HCT116 (cell line): ENCODE measurements around the gene C9orf57. TPM values are rescaled to one million over a fixed set of nuclear protein-coding genes. Genes with fewer than 3 reads are reported as not detected.

ENCODE experiments used
- ATAC-seq: fragments of 200-7000 bp; cut with Tn5 transposase; 2 replicates; pipeline ENCODE4 v1.9.1; 2020; ENCODE audit warnings: mild to moderate bottlenecking, moderate library complexity
- BruUV-seq: library from RNA; stranded (reverse); fragments of 400-500 nt; replicated peaks from 2 replicates; lab custom pipeline; 2021; lab: Mats Ljungman, UMichigan
- CTCF ChIA-PET: fragments of 300-600 bp; sonication (Branson Sonifier 250); formaldehyde crosslinking; loops from one replicate; lab custom pipeline; 2021; ENCODE audit warnings: antibody characterized with exemption; lab: Charles Lee
- POLR2A ChIA-PET: fragments of 300-600, 350-600 bp; sonication (Branson Sonifier 250); formaldehyde crosslinking; loops from one replicate; lab custom pipeline; 2021; ENCODE audit warnings: antibody characterized with exemption; lab: Charles Lee
- RAD21 ChIA-PET, 2 experiments: fragments of 300-600 bp; sonication (Branson Sonifier 250); formaldehyde crosslinking; loops; one replicate each; lab custom pipeline; 2023; ENCODE audit warnings: low total read pairs in 2 of 2; ENCODE audit not compliant: uncharacterized antibody in 2 of 2, unreplicated experiment in 2 of 2, low non-redundant PET in 1 of 2; lab: Charles Lee
- DNase-seq: peaks from one replicate; pipeline ENCODE4 v3.0.0-alpha.2; 2010; ENCODE audit warnings: low read depth, low spot score
- H2AFZ ChIP-seq: fragments of 200-600 bp; shearing (Covaris generic), sonication (generic); 2 replicates; pipeline ENCODE4 v1.6.1; 2017; ENCODE audit warnings: low read depth, mixed run types, mixed read lengths, antibody characterized with exemption, low read length; ENCODE audit not compliant: poor library complexity, severe bottlenecking
- H3K27ac ChIP-seq: 2 replicates; pipeline ENCODE4 v1.5.1; 2012; ENCODE audit warnings: low read depth, low read length
- H3K27me3 ChIP-seq: fragments of 200-600 bp; sonication (generic); 2 replicates; pipeline ENCODE4 v1.6.1; 2016; ENCODE audit warnings: mixed run types, low read length, mixed read lengths; ENCODE audit not compliant: insufficient read depth
- H3K36me3 ChIP-seq, 2 experiments: fragments of 200-500 bp in 1 of 2; fragments of 200-600 bp in 1 of 2; sonication (Bioruptor generic) in 1 of 2; sonication (generic) in 1 of 2; 2 replicates each; pipeline versions ENCODE4 v1.5.1 to v1.6.1; 2014 to 2016; ENCODE audit warnings: low read length in 2 of 2, inconsistent platforms in 1 of 2, mixed read lengths in 1 of 2, mixed run types in 1 of 2; ENCODE audit not compliant: insufficient read depth in 2 of 2, control insufficient read depth in 1 of 2
- H3K4me1 ChIP-seq, 2 experiments: fragments of 200-600 bp in 1 of 2; sonication (generic) in 1 of 2; 2 replicates each; pipeline versions ENCODE4 v1.5.1 to v1.6.1; 2012 to 2017; ENCODE audit warnings: low read length in 2 of 2, inconsistent platforms in 1 of 2, mild to moderate bottlenecking in 1 of 2, mixed read lengths in 1 of 2, mixed run types in 1 of 2, moderate library complexity in 1 of 2; ENCODE audit not compliant: insufficient read depth in 2 of 2, control insufficient read depth in 1 of 2
- H3K4me2 ChIP-seq: fragments of 200-600 bp; sonication (generic); 2 replicates; pipeline ENCODE4 v1.6.1; 2017; ENCODE audit warnings: mixed run types, low read length, mixed read lengths
- H3K4me3 ChIP-seq, 2 experiments: fragments of 200-600 bp in 1 of 2; sonication (generic) in 1 of 2; replicated peaks in 1 of 2; 2 replicates each; pipeline ENCODE4 v1.5.1; 2011 to 2016; ENCODE audit warnings: low read length in 2 of 2, control low read depth in 1 of 2, low read depth in 1 of 2, mild to moderate bottlenecking in 1 of 2, mixed read lengths in 1 of 2, mixed run types in 1 of 2
- H3K79me2 ChIP-seq: fragments of 200-600 bp; sonication (generic); 2 replicates; pipeline ENCODE4 v1.6.1; 2017; ENCODE audit warnings: mild to moderate bottlenecking, mixed run types, low read length, moderate library complexity, mixed read lengths; ENCODE audit not compliant: insufficient read depth
- H3K9ac ChIP-seq: fragments of 200-600 bp; sonication (generic); 2 replicates; pipeline ENCODE4 v1.6.1; 2016; ENCODE audit warnings: low read length, mixed read lengths
- H3K9me2 ChIP-seq: fragments of 200-600 bp; sonication (generic), shearing (Covaris generic); 2 replicates; pipeline ENCODE4 v1.6.1; 2017; ENCODE audit warnings: mixed run types, mild to moderate bottlenecking, moderate library complexity; ENCODE audit not compliant: insufficient read depth
- H3K9me3 ChIP-seq, 2 experiments: fragments of 200-500 bp in 1 of 2; fragments of 200-600 bp in 1 of 2; sonication (Bioruptor generic) in 1 of 2; sonication (generic) in 1 of 2; 2 replicates each; pipeline ENCODE4 v1.6.1; 2014 to 2017; ENCODE audit warnings: low read length in 2 of 2, mixed read lengths in 2 of 2, inconsistent platforms in 1 of 2, low read depth in 1 of 2, mild to moderate bottlenecking in 1 of 2, mixed run types in 1 of 2, moderate library complexity in 1 of 2; ENCODE audit not compliant: control insufficient read depth in 1 of 2, insufficient read depth in 1 of 2
- H4K20me1 ChIP-seq: fragments of 200-600 bp; sonication (generic), shearing (Covaris generic); 2 replicates; pipeline ENCODE4 v1.6.1; 2017; ENCODE audit warnings: mixed run types, mild to moderate bottlenecking, moderate library complexity; ENCODE audit not compliant: insufficient read depth
- CEBPB ChIP-seq: IDR thresholded peaks from 2 replicates; pipeline ENCODE4 v1.6.1; 2012; ENCODE audit warnings: low read depth
- ELF1 ChIP-seq: IDR thresholded peaks from 2 replicates; pipeline ENCODE4 v1.6.1; 2012; ENCODE audit warnings: low read depth, borderline replicate concordance
- EZH2 ChIP-seq: fragments of 200-600 bp; sonication (generic); IDR thresholded peaks from 2 replicates; pipeline ENCODE4 v1.6.1; 2017; ENCODE audit warnings: antibody characterized with exemption, mixed run types
- MAX ChIP-seq: IDR thresholded peaks from 2 replicates; pipeline ENCODE4 v1.6.1; 2012
- SP1 ChIP-seq: IDR thresholded peaks from 2 replicates; pipeline ENCODE4 v1.6.1; 2012; ENCODE audit warnings: low read depth
- YY1 ChIP-seq: IDR thresholded peaks from 2 replicates; pipeline ENCODE4 v1.6.1; 2011; ENCODE audit warnings: low read length, low read depth, moderate library complexity, mild to moderate bottlenecking; ENCODE audit not compliant: insufficient replicate concordance; ENCODE audit errors: extremely low read depth
- ZFX ChIP-seq: fragments of 450-650 bp; IDR thresholded peaks from 2 replicates; pipeline ENCODE4 v1.6.1; 2017
- ZNF274 ChIP-seq: fragments of 200-500 bp; sonication (Bioruptor generic); IDR thresholded peaks from 2 replicates; pipeline ENCODE4 v1.6.1; 2014; ENCODE audit warnings: mild to moderate bottlenecking, low read depth, low read length, inconsistent platforms
- intact Hi-C: fragments of 100-400 bp; cut with micrococcal nuclease; formaldehyde crosslinking; loops from 2 replicates; pipeline ENCODE4 v1.10.0; 2022
- total RNA-seq: library from RNA; stranded (reverse); gene quantifications from one replicate; pipeline ENCODE4 v1.2.1, GENCODE V29; 2021; ENCODE audit not compliant: unreplicated experiment
- TF ChIP-seq, protein P1 (sequence below): IDR thresholded peaks from 2 replicates; pipeline ENCODE4 v1.6.1; 2011; ENCODE audit warnings: mild to moderate bottlenecking, low read length, moderate library complexity; ENCODE audit not compliant: insufficient replicate concordance; ENCODE audit errors: extremely low read depth

Gene C9orf57
- total RNA-seq, 1 experiment from 2014 or later = not detected

DNA sequence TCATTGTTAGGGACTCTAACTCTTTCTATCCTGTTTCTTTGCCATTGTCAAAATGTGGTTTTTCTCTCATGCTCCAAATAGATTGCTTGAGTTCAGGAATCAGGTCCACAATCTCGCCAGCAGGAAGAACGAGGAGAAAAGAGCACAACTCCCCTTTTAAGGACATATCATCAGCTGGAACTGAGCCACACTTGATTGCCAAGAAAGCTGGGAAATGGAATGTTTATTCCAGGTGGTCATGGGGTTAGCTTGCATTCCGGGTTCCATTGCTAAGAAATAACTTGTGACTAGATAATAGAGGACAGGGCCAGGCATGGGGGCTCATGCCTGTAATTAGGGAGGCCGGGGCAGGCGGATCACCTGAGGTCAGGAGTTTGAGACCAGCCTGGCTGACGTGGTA, 32.4 kb upstream of the C9orf57 start:
- Histone ChIP-seq H3K4me1 (peaks cover 0 to 9% of the 10 kb centered on the region in 2 experiments; a peak in 1 of 4 replicates), H3K9ac (no peak overlapping the region), H3K4me3 (no peak overlapping the region), H3K36me3 (no peaks in the 10 kb centered on the region), H3K27me3 (no peaks in the 10 kb centered on the region), H3K4me2 (no peak overlapping the region), H3K79me2 (no peaks in the 10 kb centered on the region), H2AFZ (no peak overlapping the region), H3K9me3 (no peaks in the 10 kb centered on the region), H3K9me2 (no peaks in the 10 kb centered on the region), H4K20me1 (no peaks in the 10 kb centered on the region), H3K27ac (no peak overlapping the region)
- intact Hi-C loops = no loop called here
- CTCF ChIA-PET = no interaction called here
- ATAC-seq = no peak
- no TSS peak for BruUV-seq
- TF ChIP-seq EZH2 = no peak
- TF ChIP-seq MAX = no peak
- TF ChIP-seq CEBPB = no peak
- TF ChIP-seq, protein P1, sequence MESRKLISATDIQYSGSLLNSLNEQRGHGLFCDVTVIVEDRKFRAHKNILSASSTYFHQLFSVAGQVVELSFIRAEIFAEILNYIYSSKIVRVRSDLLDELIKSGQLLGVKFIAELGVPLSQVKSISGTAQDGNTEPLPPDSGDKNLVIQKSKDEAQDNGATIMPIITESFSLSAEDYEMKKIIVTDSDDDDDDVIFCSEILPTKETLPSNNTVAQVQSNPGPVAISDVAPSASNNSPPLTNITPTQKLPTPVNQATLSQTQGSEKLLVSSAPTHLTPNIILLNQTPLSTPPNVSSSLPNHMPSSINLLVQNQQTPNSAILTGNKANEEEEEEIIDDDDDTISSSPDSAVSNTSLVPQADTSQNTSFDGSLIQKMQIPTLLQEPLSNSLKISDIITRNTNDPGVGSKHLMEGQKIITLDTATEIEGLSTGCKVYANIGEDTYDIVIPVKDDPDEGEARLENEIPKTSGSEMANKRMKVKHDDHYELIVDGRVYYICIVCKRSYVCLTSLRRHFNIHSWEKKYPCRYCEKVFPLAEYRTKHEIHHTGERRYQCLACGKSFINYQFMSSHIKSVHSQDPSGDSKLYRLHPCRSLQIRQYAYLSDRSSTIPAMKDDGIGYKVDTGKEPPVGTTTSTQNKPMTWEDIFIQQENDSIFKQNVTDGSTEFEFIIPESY = no peak
- TF ChIP-seq SP1 = no peak
- no peak for TF ChIP-seq ELF1
- no peak for TF ChIP-seq ZFX
- TF ChIP-seq ZNF274 = no peak
- no peak for TF ChIP-seq YY1
- POLR2A ChIA-PET = no interaction called here
- RAD21 ChIA-PET = no interaction called here
- no peak for DNase-seq
